ENCODE data around the gene CELSR2.

Gene CELSR2

GRCh38 chr1:109262231-109263055 lies 13.1 kb downstream of the CELSR2 start:
- TF ChIP-seq CTCF (IDR thresholded peaks at IDR 0.05; ENCODE audit: low read depth, low read length): no peak
- no peak overlapping the region for H3K4me3 ChIP-seq (ENCODE audit: low read depth, low read length)

GRCh38 chr1:109263234-109263596 lies 13.9 kb downstream of the CELSR2 start:
- TF ChIP-seq CTCF (IDR thresholded peaks at IDR 0.05; ENCODE audit: low read depth, low read length): no peak
- no peak overlapping the region for H3K4me3 ChIP-seq (ENCODE audit: low read depth, low read length)

- peak; percentile 98 for TF ChIP-seq CTCF (IDR thresholded peaks at IDR 0.05; ENCODE audit: low read depth, low read length)
- no peak overlapping the region for H3K4me3 ChIP-seq (ENCODE audit: low read depth, low read length)
Observed at GRCh38 chr1:109263597-109264378, 14.4 kb downstream of the CELSR2 start.

- no peak for TF ChIP-seq CTCF (IDR thresholded peaks at IDR 0.05; ENCODE audit: low read depth, low read length)
- H3K4me3 ChIP-seq (ENCODE audit: low read depth, low read length): no peak overlapping the region
Observed at GRCh38 chr1:109264379-109264755, 15.0 kb downstream of the CELSR2 start.

- TF ChIP-seq CTCF (IDR thresholded peaks at IDR 0.05; ENCODE audit: low read depth, low read length): no peak
- H3K4me3 ChIP-seq (ENCODE audit: low read depth, low read length): no peak overlapping the region
Observed at GRCh38 chr1:109265016-109265415, 15.7 kb downstream of the CELSR2 start.

- H3K4me3 ChIP-seq (ENCODE audit: low read depth, low read length): no peak overlapping the region
- TF ChIP-seq CTCF (IDR thresholded peaks at IDR 0.05; ENCODE audit: low read depth, low read length): no peak
Observed at GRCh38 chr1:109265741-109266330, 16.5 kb downstream of the CELSR2 start.

DNA sequence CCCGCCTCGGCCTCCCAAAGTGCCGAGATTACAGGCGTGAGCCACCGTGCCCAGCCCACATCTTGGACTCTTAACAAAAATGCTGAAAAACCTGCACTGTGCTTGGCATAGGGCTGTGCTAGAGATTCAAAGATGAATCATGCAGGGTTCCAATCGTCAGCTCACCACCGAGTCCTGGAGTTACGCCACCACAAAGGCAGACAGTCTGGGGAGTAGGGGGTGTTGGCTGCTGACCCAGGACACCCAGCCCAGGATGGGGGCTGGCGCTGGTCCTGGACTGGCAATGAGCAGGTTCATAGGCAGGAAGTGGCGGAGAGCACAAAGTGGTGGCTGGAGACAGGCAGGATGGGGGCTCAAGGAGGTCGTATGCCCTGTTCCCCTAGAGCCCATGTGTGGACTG lies 17.6 kb downstream of the CELSR2 start:
- no peak overlapping the region for H3K4me3 ChIP-seq (ENCODE audit: low read depth, low read length)
- no peak for TF ChIP-seq CTCF (IDR thresholded peaks at IDR 0.05; ENCODE audit: low read depth, low read length)
